DOHH2 (cell line): ENCODE measurements around the gene POLR3F.

ENCODE experiments used
- CTCF ChIP-seq: fragments of 200-600 bp; sonication (generic); IDR thresholded peaks from one replicate; pipeline ENCODE4 v1.5.1; 2014; ENCODE audit warnings: antibody characterized with exemption, mild to moderate bottlenecking, low read depth, low read length; ENCODE audit not compliant: poor library complexity, severe bottlenecking
- EZH2phosphoT487 ChIP-seq: fragments of 200-600 bp; sonication (generic); IDR thresholded peaks from 2 replicates; pipeline ENCODE4 v1.6.1; 2017; ENCODE audit warnings: borderline replicate concordance, mild to moderate bottlenecking, antibody characterized with exemption, low read length, moderate library complexity, mixed read lengths

- TF ChIP-seq CTCF: no peak
- TF ChIP-seq EZH2phosphoT487: no peak
These were observed 40.0 kb upstream of the POLR3F start for GRCh38 chr20:18427214-18427613.
